Endothelial cell of umbilical vein (primary cell): ENCODE measurements around the gene EXD3.

Source experiments
- CTCF ChIP-seq, 2 donors: IDR thresholded peaks; 1 replicate in 1 of 2; 2 replicates in 1 of 2; pipeline ENCODE4 v1.5.1; 2011; ENCODE audit warnings: low read length in 2 of 2, mild to moderate bottlenecking in 2 of 2, moderate library complexity in 2 of 2, control low read depth in 1 of 2, inconsistent platforms in 1 of 2, low read depth in 1 of 2; ENCODE audit not compliant: insufficient read depth in 1 of 2; ENCODE audit errors: extremely low read depth in 1 of 2
- EZH2 ChIP-seq: IDR thresholded peaks from 2 replicates; pipeline ENCODE4 v1.6.1; 2012; ENCODE audit warnings: borderline replicate concordance, low read depth, mild to moderate bottlenecking, moderate library complexity, low read length, inconsistent platforms; ENCODE audit not compliant: severe bottlenecking
- GATA2 ChIP-seq: IDR thresholded peaks from 2 replicates; pipeline ENCODE4 v1.7.0; 2011; ENCODE audit warnings: low read depth, mild to moderate bottlenecking, moderate library complexity, mixed read lengths, low read length; ENCODE audit not compliant: insufficient read length, insufficient read depth
- JUN ChIP-seq: IDR thresholded peaks from 2 replicates; pipeline ENCODE4 v1.6.1; 2011; ENCODE audit warnings: borderline replicate concordance, low read depth; ENCODE audit not compliant: insufficient read length, insufficient read depth
- MYC ChIP-seq: IDR thresholded peaks from one replicate; pipeline ENCODE4 v1.6.1; 2011; ENCODE audit warnings: mild to moderate bottlenecking, low read depth, low read length
- POLR2A ChIP-seq: IDR thresholded peaks from 2 replicates; pipeline ENCODE4 v1.6.1; 2012; ENCODE audit warnings: low read depth, mild to moderate bottlenecking, control low read depth, low read length
- POLR2AphosphoS5 ChIP-seq: IDR thresholded peaks from 2 replicates; pipeline ENCODE4 v1.6.1; 2012; ENCODE audit warnings: low read depth, mild to moderate bottlenecking, control low read depth, low read length, moderate library complexity; ENCODE audit not compliant: insufficient read depth
- TF ChIP-seq, protein P1 (sequence below): IDR thresholded peaks from 2 replicates; pipeline ENCODE4 v1.6.1; 2011; ENCODE audit not compliant: insufficient read depth, insufficient read length

DNA sequence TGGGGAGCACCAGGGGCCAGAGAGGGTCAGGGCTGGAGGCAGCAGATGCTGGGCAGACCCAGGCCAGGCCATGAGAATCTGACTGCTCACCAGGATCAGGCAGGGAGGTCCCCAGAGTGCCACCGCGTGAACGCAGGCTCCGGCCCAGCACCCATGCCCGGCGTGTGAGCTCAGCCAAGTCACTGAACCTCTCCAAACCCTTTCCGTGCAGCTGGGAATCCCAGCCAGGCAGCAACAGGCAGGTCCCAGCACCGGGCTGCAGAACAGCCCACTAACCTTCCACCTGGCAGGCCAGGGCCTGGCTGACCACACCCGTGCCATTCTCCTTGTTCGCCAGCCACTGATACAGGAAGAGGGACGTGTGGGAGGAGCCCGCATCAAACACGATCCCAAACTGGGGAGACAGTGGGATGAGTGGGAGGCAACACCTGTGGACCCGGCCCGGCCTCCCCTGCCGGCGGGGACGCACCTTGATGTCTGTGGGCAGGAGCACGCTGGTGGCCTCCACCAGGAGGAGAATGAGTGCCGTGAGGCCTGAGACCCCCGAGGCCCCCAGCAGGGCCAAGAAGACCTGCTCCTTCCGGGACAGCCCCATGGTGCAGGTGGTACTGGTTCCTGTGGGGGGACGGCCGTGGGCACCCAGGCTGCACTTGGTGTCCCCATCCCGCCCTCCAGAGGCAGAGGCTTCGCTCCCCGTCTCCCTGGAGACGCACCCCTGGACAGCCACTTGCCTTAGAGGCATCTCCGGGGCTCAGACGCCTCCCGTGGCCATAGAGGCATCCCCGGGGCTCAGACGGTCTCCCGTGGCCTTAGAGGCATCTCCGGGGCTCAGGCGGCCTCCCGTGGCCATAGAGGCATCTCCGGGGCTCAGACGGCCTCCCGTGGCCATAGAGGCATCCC, 15.0 kb upstream of the EXD3 start:
- no peak for TF ChIP-seq POLR2AphosphoS5
- TF ChIP-seq, protein P1, sequence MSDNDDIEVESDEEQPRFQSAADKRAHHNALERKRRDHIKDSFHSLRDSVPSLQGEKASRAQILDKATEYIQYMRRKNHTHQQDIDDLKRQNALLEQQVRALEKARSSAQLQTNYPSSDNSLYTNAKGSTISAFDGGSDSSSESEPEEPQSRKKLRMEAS = no peak
- TF ChIP-seq EZH2 = no peak
- TF ChIP-seq CTCF (IDR thresholded peaks at IDR 0.05; ENCODE audit: extremely low read depth in 1 of 2, insufficient read depth in 1 of 2, low read depth in 1 of 2, low read length in 2 of 2) = no peak
- no peak for TF ChIP-seq POLR2A
- TF ChIP-seq JUN = no peak
- TF ChIP-seq MYC = no peak
- no peak for TF ChIP-seq GATA2
